Coronary artery (tissue), 2 donors: ENCODE data around the gene SLC35F3.
"Not testable (repeated sequence)": the region's sequence is repeated elsewhere in the genome, so short reads cannot be mapped to it uniquely, and the experiment has no call there.

Experiments
- DNase-seq: peaks from one replicate; pipeline ENCODE4 v3.0.0-alpha.2; 2017; ENCODE audit warnings: low spot score
- H3K27ac ChIP-seq, 2 donors: fragments of 200-600 bp; sonication (generic); one replicate each; pipeline ENCODE4 v1.5.1; 2016 to 2019
- H3K4me3 ChIP-seq: fragments of 200-600 bp; sonication (generic); 2 replicates; pipeline ENCODE4 v1.5.1; 2016; ENCODE audit warnings: mild to moderate bottlenecking, moderate library complexity
- CTCF ChIP-seq: fragments of 200-600 bp; sonication (generic); IDR thresholded peaks from one replicate; pipeline ENCODE4 v1.5.1; 2019; ENCODE audit warnings: antibody characterized with exemption

Gene SLC35F3

DNA sequence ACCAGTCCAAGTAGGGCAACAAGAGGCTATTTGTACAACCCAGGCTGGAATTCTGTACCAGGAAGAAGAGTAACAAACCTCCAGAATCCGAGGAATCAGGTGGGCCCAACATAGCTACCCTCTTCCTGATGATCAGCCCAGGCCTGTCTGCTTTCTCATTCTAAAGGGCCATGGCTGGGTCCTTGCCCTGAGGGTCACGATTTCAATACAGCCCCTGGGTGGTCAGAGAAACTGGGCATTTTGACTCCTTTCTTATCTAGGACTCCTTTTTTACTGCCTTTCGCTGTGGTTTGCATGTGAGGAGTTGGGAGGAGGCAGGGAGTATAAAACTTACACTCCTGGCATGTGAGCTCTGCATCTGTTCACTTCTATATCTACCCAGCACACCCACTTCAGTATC, 303.9 kb downstream of the SLC35F3 start:
- TF ChIP-seq CTCF = no peak
- no peak for DNase-seq
- no peak overlapping the region for H3K4me3 ChIP-seq
- no peak overlapping the region for H3K27ac ChIP-seq

- DNase-seq = no peak
- no peak for TF ChIP-seq CTCF
- H3K27ac ChIP-seq = no peak overlapping the region
Observed at GRCh38 chr1:234208791-234209190, 304.3 kb downstream of the SLC35F3 start.

GRCh38 chr1:234210429-234210828, 306.0 kb downstream of the SLC35F3 start:
- H3K4me3 ChIP-seq, H3K27ac ChIP-seq, DNase-seq: not testable (repeated sequence)

More at GRCh38 chr1:234208791-234209190, 304.3 kb downstream of the SLC35F3 start:
- H3K4me3 ChIP-seq = no peak overlapping the region

DNA sequence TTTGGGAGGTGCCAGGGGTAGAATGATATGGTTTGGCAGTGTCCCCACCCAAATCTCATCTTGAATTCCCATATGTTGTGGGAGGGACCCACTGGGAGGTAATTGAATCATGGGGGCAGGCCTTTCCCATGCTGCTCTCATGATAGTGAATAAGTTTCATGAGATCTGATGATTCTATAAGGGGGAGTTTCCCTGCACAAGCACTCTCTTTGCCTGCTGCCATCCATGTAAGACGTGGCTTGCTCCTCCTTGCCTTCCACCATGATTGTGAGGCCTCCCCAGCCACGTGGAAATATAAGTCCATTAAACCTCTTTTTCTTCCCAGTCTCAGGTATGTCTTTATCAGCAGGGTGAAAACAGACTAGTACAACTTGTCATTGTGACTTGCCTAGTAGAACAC, 307.4 kb downstream of the SLC35F3 start:
- not testable (repeated sequence) for DNase-seq, H3K27ac ChIP-seq

DNA sequence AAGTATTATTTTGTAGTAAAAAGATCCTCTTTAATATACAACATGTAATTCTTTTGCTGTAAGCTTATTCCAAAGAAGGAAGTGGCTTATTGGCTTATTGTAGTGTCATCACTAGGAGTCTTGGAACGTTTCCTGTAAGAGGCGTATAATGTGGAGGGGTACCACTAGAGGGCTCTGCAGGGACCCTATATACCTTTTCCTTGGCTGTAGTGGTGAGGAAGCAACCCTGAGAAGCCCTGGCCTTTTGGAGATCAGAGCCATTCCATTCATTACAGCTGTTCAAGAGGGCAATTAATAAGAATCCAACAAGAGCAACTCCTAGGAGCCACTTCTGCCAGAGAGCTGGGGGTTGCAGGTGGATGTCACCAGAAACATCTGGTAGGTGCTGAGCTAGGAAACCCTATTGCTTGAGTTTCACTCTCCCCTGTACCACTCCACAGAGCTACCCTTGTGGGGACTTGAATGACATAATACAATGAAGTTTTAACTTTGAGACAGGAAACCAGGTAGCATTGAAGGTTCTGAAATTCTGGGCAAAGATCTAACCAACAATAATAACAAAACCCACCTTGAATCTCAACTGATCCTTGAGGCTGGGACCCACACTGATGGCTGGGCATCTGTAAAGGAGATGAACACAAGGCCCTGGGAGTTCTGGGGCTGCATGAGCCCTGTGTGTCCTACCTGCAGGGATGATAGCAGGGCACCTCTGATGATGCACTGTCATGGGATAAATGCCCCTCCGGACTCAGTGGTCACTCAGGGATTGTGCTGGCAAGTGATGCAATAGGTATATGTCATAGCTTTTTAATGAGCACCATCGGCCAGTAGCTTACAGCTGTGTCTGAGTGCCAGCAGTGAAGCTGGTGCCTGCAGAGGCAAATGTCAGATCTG, 308.5 kb downstream of the SLC35F3 start:
- TF ChIP-seq CTCF = no peak
- H3K4me3 ChIP-seq = no peak overlapping the region
- H3K27ac ChIP-seq = no peak overlapping the region
- DNase-seq = no peak

More for the DNA sequence above, 307.4 kb downstream of the SLC35F3 start:
- H3K4me3 ChIP-seq = not testable (repeated sequence)

DNA sequence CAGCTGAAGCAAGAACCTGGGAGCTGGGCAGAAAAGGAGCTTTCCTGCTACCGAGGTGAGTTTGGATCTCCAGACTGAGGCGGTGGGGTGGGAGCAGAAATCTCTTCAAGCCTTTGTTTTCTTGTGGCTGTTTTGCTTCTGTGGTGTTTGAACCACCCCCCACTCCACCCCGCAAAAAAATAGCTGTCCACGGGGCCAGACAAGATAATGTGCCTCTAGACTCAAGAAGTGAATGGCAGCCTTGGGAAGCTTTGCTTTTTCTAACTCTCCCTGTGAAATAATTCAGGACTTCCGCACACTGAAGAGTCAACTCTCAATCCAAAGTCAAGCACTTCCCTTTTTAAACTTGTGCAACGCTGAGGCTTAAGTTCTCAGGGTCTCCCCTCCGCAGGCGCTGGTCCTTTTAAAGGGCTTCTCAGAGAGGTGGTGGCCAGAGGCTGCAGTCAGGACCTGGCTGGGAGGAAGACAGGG, 309.2 kb downstream of the SLC35F3 start:
- Histone ChIP-seq H3K4me3 (peak overlapping the region; percentile 66), H3K27ac (no peak overlapping the region)
- no peak for DNase-seq
- TF ChIP-seq CTCF = no peak

DNA sequence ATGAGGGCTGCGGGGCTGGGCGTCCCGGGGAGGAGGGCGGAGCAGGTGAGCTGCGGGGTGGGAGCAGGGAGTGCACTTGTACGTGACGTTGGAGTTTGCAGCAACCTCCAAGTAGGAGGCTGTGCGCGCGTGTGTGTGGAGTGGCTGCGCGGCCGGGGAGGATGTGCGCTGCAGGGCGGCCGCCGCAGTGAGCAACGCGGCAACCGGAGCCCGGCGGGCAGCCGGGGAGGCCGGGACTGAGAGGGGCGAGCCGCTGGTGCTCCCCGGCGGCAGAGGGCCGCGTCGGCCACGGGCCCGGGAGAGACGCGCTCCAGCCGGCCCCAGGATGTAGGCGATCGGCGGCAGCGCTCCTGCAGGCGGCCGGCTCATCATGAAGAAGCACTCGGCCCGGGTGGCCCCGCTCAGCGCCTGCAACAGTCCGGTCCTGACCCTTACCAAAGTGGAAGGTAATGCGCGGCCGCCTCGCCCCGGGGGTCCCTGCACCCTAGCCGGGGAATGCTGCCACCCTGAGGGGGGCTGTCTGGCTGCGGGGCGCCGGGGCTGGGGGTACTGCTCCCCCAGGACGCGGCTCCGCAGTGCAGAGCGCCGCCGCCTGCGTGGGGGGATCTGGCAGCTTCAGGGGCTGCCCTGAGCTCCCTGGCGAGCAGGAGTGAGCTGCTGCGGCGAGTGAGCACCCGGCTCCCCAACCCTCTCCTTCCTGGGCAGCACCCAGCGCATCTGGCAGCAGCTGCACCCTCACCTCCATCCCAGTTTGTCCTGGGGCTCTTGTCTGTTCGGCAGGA, 309.8 kb downstream of the SLC35F3 start:
- no peak for DNase-seq
- Histone ChIP-seq H3K4me3 (peak overlapping the region; percentile 66), H3K27ac (no peak overlapping the region)
- TF ChIP-seq CTCF = no peak
